Keratinocyte (primary cell): Measurements from ENCODE around the gene ZNF668.

Experiments used
- EZH2 ChIP-seq: IDR thresholded peaks from one replicate; pipeline ENCODE4 v1.6.1; 2012; ENCODE audit warnings: inconsistent platforms, mild to moderate bottlenecking, low read length, moderate library complexity
- TF ChIP-seq, protein P1 (sequence below), 3 experiments: IDR thresholded peaks in 1 of 3; conservative IDR thresholded peaks in 1 of 3; optimal IDR thresholded peaks in 1 of 3; 2 replicates in 2 of 3; 3 replicates in 1 of 3; pipeline versions ENCODE3 to v1.5.1; 2011; ENCODE audit warnings: low read length in 3 of 3, mild to moderate bottlenecking in 3 of 3, moderate library complexity in 2 of 3, control low read depth in 1 of 3, inconsistent platforms in 1 of 3; ENCODE audit not compliant: insufficient read depth in 2 of 3; ENCODE audit errors: extremely low read depth in 1 of 3

DNA sequence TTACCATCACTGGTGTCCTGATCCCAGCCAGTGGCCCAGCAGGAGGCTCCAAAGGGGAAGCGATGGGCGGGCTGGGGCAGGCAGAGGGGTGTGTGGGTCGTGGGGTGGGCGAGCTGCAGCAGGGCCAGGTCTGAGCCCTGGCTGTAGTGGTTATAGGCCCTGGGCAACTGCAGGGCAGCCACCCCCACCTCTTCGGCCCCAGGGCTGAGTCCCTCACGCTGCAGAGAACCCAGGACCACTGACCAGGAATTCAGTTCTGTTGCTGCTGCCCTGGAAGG lies 12.5 kb upstream of the ZNF668 start:
- TF ChIP-seq, protein P1, sequence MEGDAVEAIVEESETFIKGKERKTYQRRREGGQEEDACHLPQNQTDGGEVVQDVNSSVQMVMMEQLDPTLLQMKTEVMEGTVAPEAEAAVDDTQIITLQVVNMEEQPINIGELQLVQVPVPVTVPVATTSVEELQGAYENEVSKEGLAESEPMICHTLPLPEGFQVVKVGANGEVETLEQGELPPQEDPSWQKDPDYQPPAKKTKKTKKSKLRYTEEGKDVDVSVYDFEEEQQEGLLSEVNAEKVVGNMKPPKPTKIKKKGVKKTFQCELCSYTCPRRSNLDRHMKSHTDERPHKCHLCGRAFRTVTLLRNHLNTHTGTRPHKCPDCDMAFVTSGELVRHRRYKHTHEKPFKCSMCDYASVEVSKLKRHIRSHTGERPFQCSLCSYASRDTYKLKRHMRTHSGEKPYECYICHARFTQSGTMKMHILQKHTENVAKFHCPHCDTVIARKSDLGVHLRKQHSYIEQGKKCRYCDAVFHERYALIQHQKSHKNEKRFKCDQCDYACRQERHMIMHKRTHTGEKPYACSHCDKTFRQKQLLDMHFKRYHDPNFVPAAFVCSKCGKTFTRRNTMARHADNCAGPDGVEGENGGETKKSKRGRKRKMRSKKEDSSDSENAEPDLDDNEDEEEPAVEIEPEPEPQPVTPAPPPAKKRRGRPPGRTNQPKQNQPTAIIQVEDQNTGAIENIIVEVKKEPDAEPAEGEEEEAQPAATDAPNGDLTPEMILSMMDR (optimal IDR thresholded peaks at IDR 0.05 in 1 of 3, IDR thresholded peaks at IDR 0.05 in 1 of 3, conservative IDR thresholded peaks at IDR 0.05 in 1 of 3; ENCODE audit: extremely low read depth in 1 of 3, insufficient read depth in 2 of 3, low read length in 3 of 3), result no peak
- TF ChIP-seq EZH2, result no peak
